ENCODE data around the gene PPHLN1.

DNA sequence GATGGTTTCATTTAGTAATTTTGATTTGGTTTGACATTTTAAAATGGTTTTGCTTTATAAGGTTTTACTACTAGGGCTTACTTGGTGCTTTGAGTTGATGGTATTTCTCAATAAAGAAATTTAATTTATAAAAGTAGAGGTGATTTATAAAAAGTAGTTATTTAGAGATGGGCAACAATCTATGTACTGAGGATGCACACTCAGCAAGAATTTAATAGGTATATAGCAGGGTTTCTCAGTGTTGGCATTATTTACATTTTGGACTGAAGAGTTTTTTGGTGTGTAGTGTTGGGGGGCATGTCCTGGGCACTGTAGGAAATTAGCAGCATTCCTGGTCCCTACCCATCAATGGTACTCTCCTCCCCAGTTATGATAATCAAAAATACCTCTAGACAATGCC, 47.7 kb downstream of the PPHLN1 start:
- no peak for TF ChIP-seq POLR2A (IDR thresholded peaks at IDR 0.05)
- TF ChIP-seq, protein P1, sequence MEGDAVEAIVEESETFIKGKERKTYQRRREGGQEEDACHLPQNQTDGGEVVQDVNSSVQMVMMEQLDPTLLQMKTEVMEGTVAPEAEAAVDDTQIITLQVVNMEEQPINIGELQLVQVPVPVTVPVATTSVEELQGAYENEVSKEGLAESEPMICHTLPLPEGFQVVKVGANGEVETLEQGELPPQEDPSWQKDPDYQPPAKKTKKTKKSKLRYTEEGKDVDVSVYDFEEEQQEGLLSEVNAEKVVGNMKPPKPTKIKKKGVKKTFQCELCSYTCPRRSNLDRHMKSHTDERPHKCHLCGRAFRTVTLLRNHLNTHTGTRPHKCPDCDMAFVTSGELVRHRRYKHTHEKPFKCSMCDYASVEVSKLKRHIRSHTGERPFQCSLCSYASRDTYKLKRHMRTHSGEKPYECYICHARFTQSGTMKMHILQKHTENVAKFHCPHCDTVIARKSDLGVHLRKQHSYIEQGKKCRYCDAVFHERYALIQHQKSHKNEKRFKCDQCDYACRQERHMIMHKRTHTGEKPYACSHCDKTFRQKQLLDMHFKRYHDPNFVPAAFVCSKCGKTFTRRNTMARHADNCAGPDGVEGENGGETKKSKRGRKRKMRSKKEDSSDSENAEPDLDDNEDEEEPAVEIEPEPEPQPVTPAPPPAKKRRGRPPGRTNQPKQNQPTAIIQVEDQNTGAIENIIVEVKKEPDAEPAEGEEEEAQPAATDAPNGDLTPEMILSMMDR (IDR thresholded peaks at IDR 0.05): no peak

Data from lower leg skin (tissue), 3 donors.